HG02981 (cell line): ENCODE data around the gene MST1R.

ENCODE experiments used
- ATAC-seq: cut with Tn5 transposase; IDR thresholded peaks from one replicate; pipeline ENCODE4 v1.9.1; 2021; ENCODE audit warnings: mild to moderate bottlenecking, moderate library complexity; ENCODE audit not compliant: unreplicated experiment

MST1R gene

DNA sequence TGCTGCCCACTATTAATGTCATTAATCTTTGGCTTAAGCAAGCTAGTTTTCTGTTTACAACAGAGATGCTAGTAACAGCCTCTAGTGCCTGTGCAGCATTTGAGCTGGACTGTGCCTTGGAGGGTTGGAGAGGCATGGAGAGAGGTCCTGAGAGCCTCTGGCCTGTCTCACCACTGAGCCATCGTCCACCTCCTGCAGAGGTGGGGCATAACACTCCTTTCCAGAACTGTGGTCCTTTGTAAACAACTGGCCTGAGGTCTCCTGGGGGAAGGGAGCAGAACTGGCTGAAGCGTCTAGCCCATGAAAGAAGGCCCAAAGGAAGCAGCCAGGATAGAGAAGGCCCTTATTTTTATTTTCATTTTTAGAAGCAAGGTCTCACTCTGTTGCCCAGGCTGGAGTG, 24.0 kb downstream of the MST1R start:
- no peak for ATAC-seq

DNA sequence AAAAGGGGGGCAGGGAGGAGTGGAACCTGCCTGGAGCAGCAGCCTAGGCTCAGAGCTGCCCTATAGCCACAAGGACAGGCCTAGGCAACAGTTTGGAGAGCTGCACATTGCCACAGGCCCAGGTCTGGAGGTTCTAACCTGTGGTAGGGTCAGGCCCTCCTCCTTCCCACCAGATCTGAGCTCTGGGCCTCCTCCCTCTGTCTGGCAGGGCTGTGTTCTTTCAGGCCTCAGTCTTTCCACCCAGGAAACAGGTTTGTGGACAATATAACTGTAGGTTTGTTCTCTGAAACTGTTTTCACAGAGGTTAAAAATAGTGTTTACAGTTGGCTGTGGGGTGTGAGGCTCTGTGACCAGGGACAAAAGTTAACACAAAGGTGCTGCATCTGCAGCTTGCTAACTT, 25.0 kb downstream of the MST1R start:
- no peak for ATAC-seq

DNA sequence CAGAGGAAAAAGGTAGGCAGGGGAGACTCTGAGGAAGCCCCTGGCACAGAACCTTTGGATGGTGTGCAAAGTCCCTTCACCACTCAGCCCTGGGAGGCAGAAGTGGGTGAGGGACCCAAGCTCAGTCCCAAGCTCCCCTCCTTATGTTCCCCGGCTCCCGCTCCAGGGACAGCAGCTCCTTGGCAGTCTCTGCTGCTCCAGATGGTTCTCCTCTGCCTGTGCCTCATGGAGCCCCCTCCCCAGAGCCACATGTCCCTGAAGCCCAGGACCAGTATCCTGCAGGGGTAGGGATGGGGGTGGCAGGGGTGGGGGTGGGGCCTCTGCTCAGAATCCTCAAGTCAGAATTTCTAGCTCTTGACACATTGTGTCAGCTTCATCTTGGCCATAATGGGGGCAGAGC, 26.0 kb downstream of the MST1R start:
- ATAC-seq = no peak

DNA sequence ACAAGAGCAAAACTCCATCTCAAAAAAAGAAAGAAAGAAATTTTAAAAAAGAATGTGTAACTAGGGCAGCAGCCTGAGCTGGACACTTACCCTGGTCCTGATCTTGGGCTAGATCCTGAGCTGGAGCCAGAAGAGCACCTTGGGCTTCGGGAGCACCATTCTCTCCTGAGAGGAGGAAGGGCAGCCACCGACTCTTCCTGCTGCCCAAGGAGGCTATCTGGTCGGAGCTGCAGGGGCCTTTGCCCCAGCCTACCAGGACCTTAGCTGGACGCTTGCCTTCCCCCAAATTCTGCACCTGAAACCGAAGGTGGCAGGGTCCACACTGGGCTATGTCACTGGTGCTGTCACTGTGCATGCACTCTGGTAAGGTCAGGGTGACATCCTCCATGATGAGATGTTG, 27.1 kb downstream of the MST1R start:
- no peak for ATAC-seq

DNA sequence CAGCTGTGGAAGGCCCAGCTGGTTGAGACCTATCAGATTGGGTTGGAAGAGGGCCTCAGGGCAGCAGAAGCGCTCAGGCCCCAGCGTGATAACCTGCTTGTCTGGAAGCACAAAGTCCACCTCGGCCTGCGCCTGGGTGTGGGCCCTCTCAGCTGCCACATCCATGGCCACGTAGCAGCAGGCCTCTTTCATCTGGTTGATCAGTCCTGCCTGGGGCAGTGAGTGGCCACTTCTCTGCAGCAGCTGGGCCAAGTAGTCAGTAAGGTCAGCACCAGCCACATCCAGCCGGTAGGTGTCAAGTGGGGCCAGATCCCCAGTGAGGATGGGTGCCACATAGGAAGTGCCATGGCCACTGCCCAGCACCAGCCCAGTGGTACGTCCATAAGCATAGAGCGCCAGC, 30.1 kb downstream of the MST1R start:
- ATAC-seq = no peak

DNA sequence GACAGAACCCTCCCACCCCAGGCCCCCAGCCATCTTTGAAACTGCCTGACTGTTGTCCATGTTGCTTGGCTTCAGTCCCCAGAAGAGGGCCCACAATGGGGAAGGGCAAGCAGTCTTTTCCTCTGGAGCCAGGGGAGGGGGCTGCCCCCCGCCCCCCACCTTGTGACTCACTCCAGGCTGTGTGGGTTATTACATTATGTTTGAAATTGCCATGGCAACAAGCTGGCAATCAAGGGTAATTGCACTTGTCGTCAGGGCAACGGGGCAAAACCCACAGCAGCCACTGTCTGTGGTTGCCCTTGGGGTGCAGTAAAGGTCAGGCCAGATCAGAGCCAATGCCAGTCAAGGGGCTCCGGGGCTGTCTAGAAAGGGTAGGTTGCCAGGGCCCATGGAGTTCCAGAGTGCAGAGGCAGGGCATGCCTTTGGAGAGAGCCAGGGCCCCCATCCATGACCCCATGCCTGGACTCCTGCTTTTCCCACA, 30.8 kb downstream of the MST1R start:
- ATAC-seq = no peak

DNA sequence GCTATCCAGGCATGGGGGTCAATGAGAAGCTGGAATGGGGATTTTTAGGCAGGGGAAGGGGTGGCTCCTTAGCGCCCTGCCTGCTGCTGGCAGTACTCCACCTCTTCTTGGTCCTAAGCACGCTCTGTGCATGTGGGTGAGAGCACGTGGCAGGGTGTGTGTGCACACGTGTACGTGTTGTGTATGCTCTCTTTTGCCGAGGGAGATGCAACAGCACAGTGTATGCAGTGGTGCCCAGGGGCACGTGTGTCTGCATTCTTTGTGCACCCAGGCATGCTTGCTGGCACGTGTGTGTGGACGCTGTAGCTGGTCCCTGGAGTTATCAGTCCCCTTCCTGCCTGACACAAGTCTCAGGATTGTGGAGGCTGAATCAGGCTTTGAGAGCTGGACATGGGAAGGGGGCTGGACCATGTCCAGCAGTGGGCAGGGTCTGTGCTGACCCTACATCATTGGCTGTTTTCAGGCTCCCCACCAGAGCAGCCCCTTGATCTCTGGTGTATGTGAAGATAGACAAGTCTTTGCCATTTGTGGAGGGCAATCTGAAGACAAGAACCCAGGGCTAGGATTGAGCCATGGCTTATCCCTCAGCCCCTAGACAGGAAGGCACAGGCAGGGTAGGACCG, 32.0 kb downstream of the MST1R start:
- no peak for ATAC-seq

DNA sequence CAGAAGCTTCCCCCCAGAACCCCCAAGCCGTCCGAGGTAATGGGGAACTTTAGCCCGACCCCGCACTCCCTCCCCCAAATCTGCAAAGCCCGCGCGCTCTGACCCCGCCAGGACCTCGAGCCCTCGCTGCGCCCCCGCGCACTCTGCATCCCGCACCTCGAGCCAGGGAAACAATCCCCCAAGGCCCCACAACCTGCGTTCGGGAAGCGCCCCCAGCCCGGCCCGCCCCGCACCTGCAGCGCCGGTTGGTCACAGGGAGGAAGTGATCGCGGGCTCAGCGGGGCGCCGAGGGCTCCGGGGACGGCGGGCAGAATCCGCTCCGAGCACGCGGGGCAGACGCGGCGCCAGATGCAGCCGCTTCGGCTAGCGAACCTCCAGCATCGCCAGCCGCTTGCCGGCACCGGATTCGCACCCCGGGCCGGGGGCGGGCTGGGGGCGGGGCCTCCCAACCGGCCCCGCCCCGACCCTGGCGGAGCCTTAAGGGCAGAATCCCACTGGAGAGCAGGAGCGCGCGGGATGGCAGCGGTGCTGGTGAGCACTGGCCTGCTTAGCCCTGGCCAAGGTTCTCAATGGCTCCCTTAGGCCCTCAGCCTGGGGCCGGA, 34.0 kb downstream of the MST1R start, which contains the start of gene CAMKV:
TSS of gene CAMKV (minus strand) at position 382 of the 602 bp plus-strand sequence. CDS start 7,518 bp downstream, outside the sequence.
- no peak for ATAC-seq

DNA sequence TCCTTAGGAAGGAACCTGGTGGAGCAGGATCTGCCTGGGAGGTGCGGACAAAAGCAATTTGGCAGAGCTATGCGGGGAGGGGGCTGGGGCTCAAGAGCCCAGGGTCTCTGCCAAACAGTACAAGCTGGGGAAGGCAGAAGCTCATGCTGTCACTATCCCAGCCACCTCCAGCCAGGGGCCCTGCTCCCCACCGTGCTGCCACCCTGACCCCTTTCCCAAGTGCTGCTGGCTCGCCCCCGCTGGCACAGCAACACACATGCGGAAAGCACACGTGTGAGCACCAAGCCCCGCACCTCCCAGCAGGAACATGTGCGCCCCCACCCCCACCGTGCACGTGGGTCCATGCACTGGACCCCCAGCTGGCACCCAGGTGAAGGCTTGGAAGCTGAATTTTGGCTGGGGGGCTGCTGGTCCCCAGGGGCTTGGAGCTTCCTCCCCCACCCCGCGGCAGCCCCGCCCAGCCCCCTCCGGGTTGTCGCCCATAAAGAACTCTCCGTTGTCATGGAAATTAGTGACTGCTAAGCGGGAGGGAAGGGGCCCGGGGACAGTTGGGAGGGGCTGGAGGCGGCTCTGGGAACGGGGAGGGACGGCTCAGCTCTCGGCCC, 34.7 kb downstream of the MST1R start:
- ATAC-seq = no peak

DNA sequence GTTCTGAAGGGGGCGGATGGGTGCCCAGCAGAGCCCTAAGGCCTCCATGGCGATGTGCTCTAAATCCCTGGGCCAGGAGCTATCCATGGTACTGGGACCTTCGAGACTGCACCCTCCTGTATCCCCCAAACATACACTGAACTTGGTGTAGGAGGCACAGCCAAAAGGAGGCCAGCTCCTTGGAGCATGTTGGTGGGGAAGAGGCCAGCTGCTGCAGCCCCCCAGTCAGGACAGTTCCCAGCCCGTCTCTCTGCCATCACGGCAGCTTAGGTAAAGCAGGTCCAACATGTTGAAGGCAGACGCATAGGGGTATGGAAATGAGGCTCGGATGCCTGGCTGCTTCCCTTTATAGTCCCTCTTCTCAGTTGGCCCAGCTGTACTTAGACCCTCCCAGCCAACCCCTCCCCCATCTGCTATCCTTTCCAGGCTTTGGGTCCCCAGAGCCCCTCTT, 35.8 kb downstream of the MST1R start:
- ATAC-seq = no peak

DNA sequence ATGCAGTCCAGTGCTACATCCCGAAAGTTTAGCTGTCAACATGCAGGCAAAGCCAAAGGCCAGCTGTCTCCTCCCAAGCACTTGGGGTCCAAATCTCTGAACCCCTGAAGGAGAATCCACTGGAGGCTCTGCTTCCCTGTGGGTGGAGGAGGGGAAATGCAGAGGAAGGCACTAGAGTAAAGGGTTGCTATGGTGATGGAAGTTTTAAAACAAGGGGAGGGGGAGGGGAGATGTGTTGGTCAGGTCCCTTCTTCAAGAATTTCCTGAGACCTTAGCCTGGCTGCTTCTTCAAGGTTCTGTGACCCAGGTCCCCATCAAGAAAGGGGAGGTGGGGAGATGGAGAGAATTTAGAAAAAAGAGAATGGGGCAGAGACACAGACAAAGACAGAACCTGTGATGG, 36.3 kb downstream of the MST1R start:
- ATAC-seq = no peak

DNA sequence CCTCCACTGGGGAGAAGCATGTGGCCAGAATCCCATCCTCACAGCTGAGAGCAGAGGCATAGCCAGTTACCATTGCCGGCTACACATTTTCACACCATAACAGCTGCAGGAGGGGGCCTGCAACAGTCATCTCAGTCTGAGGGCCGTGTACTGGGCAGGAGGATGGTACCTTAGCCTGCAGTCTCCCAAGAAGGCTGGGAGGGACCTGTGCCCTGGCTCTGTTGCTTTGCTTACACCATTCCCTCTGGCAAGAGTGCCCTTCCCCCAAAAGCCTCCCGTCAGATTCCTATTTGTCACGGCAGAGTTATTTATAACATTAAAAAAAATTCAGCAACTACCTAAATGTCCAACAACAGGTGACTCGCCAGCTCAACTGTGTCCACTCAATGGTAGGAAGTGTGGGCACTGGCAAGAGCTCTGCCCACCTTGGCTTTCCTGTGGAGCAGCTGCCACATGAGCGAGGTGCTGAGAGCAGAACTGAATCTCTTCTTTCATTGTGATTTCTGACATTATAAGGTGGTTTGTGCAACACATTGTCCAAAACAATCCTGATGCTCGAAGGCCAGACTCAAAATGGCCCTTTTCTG, 38.4 kb downstream of the MST1R start:
- ATAC-seq = no peak

DNA sequence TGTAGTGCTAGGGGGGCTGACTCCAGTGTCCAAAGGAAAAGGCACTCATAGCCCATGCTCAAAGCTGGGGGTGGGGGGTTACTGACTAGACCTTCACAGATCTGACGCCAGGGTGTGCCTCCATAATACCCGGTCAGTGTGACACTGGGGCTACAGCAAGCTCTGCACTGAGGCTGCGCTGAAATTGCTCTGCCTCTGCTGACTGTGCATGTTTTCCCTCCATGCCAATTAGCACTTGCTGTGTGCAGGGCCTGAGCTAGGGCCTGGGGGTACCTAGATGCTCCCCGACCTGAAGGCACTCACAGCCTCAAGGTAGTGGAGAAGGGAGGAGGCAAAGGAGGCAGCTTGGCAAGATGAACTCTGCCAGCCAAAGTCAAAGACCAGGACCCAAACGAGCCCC, 39.2 kb downstream of the MST1R start:
- ATAC-seq = no peak

DNA sequence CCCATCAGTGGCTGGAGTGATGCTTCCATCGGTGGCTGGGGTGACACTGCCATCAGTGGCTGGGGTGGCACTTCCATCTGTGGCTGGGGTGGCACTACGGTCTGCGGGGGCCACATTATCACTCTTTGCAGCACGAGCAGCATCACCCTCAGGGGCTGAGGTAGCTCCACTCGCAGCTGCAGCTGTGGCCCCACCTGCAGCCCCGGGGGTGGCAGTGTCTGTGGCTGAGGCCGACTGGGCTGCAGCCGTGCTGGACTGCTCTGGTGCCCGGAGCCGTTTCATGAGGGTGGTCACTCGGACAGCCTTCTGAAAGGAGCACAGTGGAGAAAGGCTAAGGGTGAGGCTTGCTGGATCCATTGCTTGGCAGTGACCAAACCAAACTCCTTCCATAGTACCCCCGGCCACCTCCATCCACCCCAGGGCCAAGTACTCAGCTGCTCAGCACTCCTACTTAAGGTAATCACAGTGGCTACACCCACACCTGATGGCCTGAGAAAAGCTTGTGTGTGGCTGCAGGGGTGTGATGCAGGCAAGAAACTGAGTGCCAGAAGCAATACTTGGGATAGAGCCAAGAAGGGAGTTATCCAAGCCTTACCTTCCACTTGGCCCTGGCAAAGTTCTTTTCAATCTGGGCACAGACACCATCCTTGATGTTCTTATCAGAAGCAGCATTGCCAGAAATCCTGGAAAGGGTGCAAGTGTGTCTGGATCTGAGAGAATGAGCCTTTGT, 43.9 kb downstream of the MST1R start:
- ATAC-seq = no peak

DNA sequence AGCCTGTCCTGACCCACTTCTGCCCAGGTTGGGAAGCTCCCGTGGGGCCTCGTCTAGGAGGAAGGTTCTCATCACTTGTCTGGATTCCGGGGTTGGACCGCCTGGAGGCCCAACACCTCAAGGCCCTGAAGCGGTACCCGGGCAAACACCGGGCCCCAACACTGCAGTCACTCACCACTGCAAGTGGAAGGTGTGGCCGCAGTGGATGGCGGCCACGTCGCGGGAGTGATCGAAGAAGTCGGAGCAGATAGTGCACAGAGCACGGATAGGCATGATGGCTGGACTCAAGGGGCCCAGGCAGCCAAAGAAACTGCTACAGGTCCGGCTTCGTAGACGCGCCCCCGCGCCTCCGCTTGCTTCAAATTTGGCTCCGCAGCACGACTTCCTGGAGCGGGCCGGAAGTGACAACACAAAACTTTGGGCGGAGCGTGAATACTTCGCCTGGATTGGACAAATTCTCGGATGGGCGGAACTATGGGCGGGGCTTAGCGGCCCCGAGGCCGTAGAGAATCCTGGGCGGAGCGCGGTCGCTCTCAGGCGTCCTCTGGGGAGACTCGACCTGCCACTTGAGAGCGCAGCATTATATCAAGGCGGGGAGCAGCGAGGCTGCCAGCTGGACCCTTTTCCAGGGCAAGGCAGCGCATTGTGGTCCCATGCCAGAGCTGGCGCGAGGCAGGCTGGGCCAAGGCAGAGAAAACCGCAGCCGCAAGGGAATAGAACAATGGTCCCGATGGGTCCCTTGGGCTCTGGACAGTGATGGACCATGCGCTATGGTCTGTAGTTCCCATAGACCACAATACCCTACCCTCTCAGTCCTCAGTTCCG, 47.3 kb downstream of the MST1R start, which contains the start of gene TRAIP:
TSS of gene TRAIP (minus strand) at position 384 of the 825 bp plus-strand sequence. CDS start at position 273, 111 bp downstream.
- peak; percentile 97 for ATAC-seq

DNA sequence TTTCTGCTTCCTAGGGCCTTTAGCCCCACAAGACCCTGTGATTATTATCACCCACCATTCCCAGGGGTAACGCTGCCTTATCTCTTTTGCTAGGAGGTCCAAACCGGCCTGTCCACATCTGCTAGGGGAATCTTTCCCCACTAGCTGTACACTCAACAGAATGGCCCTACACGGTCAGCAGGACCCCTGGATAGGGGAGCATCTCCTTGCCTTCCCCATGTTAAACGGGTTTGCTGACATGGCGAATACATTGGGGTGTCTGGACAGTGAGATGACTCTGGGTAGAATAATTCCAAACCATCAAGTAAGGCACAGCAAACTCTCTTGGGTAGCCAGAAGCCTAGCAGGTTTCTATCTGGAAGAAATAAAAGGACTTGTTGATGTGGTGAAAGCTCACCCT, 48.0 kb downstream of the MST1R start:
- no peak for ATAC-seq

DNA sequence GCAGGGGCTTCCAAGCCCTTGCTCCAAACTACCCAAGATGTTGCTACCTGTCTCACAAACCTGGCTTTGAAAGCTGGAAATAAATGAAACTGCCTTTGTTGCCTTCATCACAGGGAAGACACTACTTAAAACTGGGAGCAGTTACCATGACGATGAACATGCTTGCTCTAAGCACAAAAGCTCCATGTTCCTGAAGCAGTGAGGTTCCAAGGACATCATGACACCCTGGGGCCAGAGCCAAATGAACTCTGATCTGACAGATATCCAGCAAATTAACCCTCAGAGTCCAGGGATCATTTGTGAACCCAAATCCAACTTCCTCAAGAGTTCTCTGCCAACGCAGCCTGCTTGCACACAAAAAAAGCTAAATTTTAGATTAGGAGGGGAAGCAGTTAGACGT, 58.0 kb downstream of the MST1R start:
- no peak for ATAC-seq

DNA sequence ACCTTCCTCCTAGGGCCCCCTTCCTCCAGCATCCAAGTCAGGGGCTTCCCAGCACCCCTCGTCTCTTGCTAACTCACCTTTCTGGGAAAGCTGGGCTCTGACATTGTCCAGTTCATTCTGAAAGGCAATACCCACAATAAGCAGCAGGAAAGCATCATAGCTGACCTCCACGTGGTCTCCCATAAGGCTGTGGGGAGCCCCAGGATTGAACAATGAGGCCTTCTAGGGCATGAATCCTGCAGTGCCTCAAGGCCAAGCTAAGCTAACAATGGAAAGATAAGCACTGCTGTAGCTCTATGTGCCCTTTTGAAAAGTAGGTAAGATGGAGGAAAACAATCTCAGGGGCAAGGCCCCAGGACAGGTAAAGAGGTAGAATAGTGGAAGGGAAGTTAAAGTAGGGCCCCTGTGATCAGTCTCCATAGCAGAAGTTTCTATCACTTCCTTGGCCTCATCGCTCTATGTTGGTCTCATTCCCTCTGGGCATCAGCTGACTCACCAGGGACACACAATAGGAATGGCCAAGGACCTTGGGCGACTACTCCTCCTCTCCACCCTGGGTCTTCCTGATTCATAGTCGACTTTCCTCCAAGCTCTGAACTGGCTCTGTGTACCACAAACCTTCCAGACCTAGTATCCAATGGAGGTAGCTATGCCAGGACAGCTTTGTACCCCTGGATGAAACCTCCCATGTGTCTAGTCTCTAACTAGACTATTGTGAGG, 59.0 kb downstream of the MST1R start:
- no peak for ATAC-seq

DNA sequence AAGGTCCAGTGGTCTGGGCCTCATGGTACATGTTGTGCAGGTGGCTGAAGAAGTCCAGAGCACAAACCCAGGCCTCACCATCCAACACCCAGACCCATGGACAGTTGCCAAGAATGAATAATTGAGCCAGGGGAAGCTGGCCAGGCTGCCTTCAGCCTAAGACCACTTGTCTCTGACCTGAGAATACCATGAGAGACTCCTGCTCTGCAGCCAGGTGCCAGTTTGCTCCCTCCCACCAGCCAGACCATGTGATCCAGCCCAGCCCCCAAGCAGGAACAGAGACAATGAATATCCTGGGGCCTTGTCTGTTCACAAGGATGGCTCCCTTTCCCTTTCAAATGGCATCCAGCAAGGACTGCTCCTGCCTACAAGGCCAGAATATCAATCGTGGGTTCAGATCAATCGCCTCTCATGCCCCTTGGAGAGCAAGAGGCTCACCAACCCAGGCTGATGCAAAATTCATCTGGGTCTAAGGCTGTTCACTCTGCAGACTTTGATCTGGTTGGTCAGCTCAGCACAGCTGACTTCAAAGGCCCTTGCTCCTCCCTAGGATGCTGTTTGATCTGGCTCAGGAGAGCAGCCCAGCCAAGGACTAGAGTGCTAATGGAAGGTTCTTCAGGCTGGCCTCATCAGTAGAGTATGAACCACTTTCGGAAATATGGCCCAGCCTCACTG, 60.7 kb downstream of the MST1R start:
- no peak for ATAC-seq
